Smooth muscle cell (in vitro differentiated cells): ENCODE results near the gene CYB5RL. TPM values are rescaled to one million over a fixed set of nuclear protein-coding genes. Genes with fewer than 3 reads are reported as not detected.

Experiments
- DNase-seq: peaks from one replicate; lab custom pipeline; 2025; ENCODE audit not compliant: unreplicated experiment; lab: John Stamatoyannopoulos, UW
- H2AFZ ChIP-seq: fragments of 200-600 bp; sonication (generic); 2 replicates; pipeline ENCODE4 v1.6.0; 2016; ENCODE audit warnings: antibody characterized with exemption, low read depth, mild to moderate bottlenecking
- H3F3A ChIP-seq: fragments of 200-600 bp; sonication (generic); 2 replicates; pipeline ENCODE4 v1.6.0; 2017; ENCODE audit warnings: antibody characterized with exemption, low read depth
- H3K27ac ChIP-seq: fragments of 200-600 bp; sonication (generic); 2 replicates; pipeline ENCODE4 v1.5.1; 2016; ENCODE audit warnings: low read depth, mild to moderate bottlenecking
- H3K27me3 ChIP-seq: fragments of 200-600 bp; sonication (generic); 2 replicates; pipeline ENCODE4 v1.6.1; 2016; ENCODE audit warnings: low read depth, mild to moderate bottlenecking
- H3K36me3 ChIP-seq: fragments of 200-600 bp; sonication (generic); 2 replicates; pipeline ENCODE4 v1.5.1; 2016; ENCODE audit warnings: low read depth
- H3K4me1 ChIP-seq: fragments of 200-600 bp; sonication (generic); 2 replicates; pipeline ENCODE4 v1.5.1; 2016; ENCODE audit warnings: low read depth
- H3K4me2 ChIP-seq: fragments of 200-600 bp; sonication (generic); 2 replicates; pipeline ENCODE4 v1.6.0; 2016; ENCODE audit warnings: mild to moderate bottlenecking
- H3K4me3 ChIP-seq: fragments of 200-600 bp; sonication (generic); 2 replicates; pipeline ENCODE4 v1.5.1; 2016; ENCODE audit warnings: mild to moderate bottlenecking
- H3K79me2 ChIP-seq: fragments of 200-600 bp; sonication (generic); 2 replicates; pipeline ENCODE4 v1.6.0; 2016; ENCODE audit warnings: low read depth, mild to moderate bottlenecking
- H3K9ac ChIP-seq: fragments of 200-600 bp; sonication (generic); 2 replicates; pipeline ENCODE4 v1.6.0; 2016; ENCODE audit warnings: low read depth
- H3K9me3 ChIP-seq: fragments of 200-600 bp; sonication (generic); replicated peaks from 2 replicates; pipeline ENCODE4 v1.5.1; 2016; ENCODE audit warnings: low read depth
- H4K20me1 ChIP-seq: fragments of 200-600 bp; sonication (generic); 2 replicates; pipeline ENCODE4 v1.6.0; 2016; ENCODE audit warnings: low read depth
- WGBS: methylation state at CpG from one replicate; pipeline ENCODE4 v1.1.7; 2016; ENCODE audit warnings: low lambda C conversion rate; 5-methylcytosine and 5-hydroxymethylcytosine counted together
- polyA plus RNA-seq: library from polyadenylated mRNA; unstranded; fragments of >200 nt; fragmentation: Nextera tagmentation; extraction: Ambion mirVana; gene quantifications from 2 replicates; pipeline ENCODE4 v1.2.1, GENCODE V29; 2016
- total RNA-seq: library from RNA; depleted of rRNA; stranded (reverse); fragments of >200 nt; gene quantifications from 2 replicates; pipeline ENCODE4 v1.2.3, GENCODE V29; 2014
- TF ChIP-seq, protein P1 (sequence below): fragments of 200-600 bp; sonication (generic); IDR thresholded peaks from 2 replicates; pipeline ENCODE4 v1.5.1; 2017; ENCODE audit warnings: borderline replicate concordance, mild to moderate bottlenecking, antibody characterized with exemption; ENCODE audit not compliant: insufficient read depth, poor library complexity, severe bottlenecking

Gene CYB5RL
- total and polyA plus RNA-seq, 2 experiments from 2014 or later = 1.5 to 3.8 TPM

GRCh38 chr1:54224233-54224632 is 24.4 kb upstream of the CYB5RL start:
- Histone ChIP-seq H4K20me1 (no peaks in the 10 kb centered on the region), H3K27ac (no peak overlapping the region), H3K9me3 (no peaks in the 10 kb centered on the region), H3K4me2 (no peak overlapping the region), H3F3A (peaks cover 4% of the 10 kb centered on the region), H3K27me3 (no peaks in the 10 kb centered on the region), H3K36me3 (no peaks in the 10 kb centered on the region), H3K4me3 (no peak overlapping the region), H3K9ac (no peak overlapping the region), H3K79me2 (no peaks in the 10 kb centered on the region), H3K4me1 (peaks cover 5% of the 10 kb centered on the region), H2AFZ (no peak overlapping the region)
- TF ChIP-seq, protein P1, sequence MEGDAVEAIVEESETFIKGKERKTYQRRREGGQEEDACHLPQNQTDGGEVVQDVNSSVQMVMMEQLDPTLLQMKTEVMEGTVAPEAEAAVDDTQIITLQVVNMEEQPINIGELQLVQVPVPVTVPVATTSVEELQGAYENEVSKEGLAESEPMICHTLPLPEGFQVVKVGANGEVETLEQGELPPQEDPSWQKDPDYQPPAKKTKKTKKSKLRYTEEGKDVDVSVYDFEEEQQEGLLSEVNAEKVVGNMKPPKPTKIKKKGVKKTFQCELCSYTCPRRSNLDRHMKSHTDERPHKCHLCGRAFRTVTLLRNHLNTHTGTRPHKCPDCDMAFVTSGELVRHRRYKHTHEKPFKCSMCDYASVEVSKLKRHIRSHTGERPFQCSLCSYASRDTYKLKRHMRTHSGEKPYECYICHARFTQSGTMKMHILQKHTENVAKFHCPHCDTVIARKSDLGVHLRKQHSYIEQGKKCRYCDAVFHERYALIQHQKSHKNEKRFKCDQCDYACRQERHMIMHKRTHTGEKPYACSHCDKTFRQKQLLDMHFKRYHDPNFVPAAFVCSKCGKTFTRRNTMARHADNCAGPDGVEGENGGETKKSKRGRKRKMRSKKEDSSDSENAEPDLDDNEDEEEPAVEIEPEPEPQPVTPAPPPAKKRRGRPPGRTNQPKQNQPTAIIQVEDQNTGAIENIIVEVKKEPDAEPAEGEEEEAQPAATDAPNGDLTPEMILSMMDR = no peak
- WGBS = 97% methylated on average over 6 of the region's 6 CpGs
- DNase-seq = no peak

GRCh38 chr1:54223441-54224202 is 23.8 kb upstream of the CYB5RL start:
- H3K27me3 ChIP-seq = no peaks in the 10 kb centered on the region
- WGBS = 94% methylated on average over 16 of the region's 16 CpGs
- H3F3A ChIP-seq = peaks cover 9% of the 10 kb centered on the region
- H3K4me3 ChIP-seq = no peak overlapping the region
- TF ChIP-seq, protein P1 = no peak
- H2AFZ ChIP-seq = no peak overlapping the region
- H3K36me3 ChIP-seq = no peaks in the 10 kb centered on the region
- no peak overlapping the region for H3K27ac ChIP-seq
- no peak for DNase-seq
- H3K4me1 ChIP-seq = peaks cover 5% of the 10 kb centered on the region
- no peaks in the 10 kb centered on the region for H3K79me2 ChIP-seq
- no peak overlapping the region for H3K9ac ChIP-seq
- no peak overlapping the region for H3K4me2 ChIP-seq
- no peaks in the 10 kb centered on the region for H3K9me3 ChIP-seq
- H4K20me1 ChIP-seq = no peaks in the 10 kb centered on the region

- Histone ChIP-seq H2AFZ (no peak overlapping the region), H3K9me3 (no peaks in the 10 kb centered on the region), H3K27ac (no peak overlapping the region), H3K9ac (no peak overlapping the region), H3K36me3 (no peaks in the 10 kb centered on the region), H3F3A (peaks cover 7% of the 10 kb centered on the region), H3K4me3 (no peak overlapping the region), H3K4me2 (no peak overlapping the region), H3K79me2 (no peaks in the 10 kb centered on the region), H3K4me1 (no peaks in the 10 kb centered on the region), H4K20me1 (no peaks in the 10 kb centered on the region), H3K27me3 (no peaks in the 10 kb centered on the region)
- no peak for DNase-seq
- 98% methylated on average over 6 of the region's 6 CpGs for WGBS
- TF ChIP-seq, protein P1 = no peak
Measured at GRCh38 chr1:54222711-54223110, 22.9 kb upstream of the CYB5RL start.
